Lower lobe of right lung (tissue), 2 donors: Measurements from ENCODE around the gene CCDC92. TPM values are rescaled to one million over a fixed set of nuclear protein-coding genes. Genes with fewer than 3 reads are reported as not detected.

Source experiments
- ATAC-seq, 2 donors: fragments of 200-7000 bp; cut with Tn5 transposase; one replicate each; pipeline ENCODE4 v1.9.1; 2020 to 2022; ENCODE audit warnings: mild to moderate bottlenecking in 2 of 2, moderate library complexity in 2 of 2
- DNase-seq: peaks from one replicate; pipeline ENCODE4 v3.0.0-alpha.2; 2020
- H3K27ac ChIP-seq: fragments of 200-600 bp; one replicate; pipeline ENCODE4 v1.8.0; 2022
- H3K27me3 ChIP-seq: fragments of 200-600 bp; one replicate; pipeline ENCODE4 v1.8.0; 2022; ENCODE audit warnings: low read depth
- H3K36me3 ChIP-seq: fragments of 200-600 bp; one replicate; pipeline ENCODE4 v1.8.0; 2022; ENCODE audit warnings: mild to moderate bottlenecking
- H3K4me1 ChIP-seq: fragments of 200-600 bp; one replicate; pipeline ENCODE4 v1.8.0; 2022
- H3K4me3 ChIP-seq: fragments of 200-600 bp; one replicate; pipeline ENCODE4 v1.8.0; 2022; ENCODE audit warnings: mild to moderate bottlenecking
- H3K9me3 ChIP-seq: fragments of 200-600 bp; one replicate; pipeline ENCODE4 v1.8.0; 2022
- intact Hi-C: fragments of 100-400 bp; cut with DNase I; formaldehyde crosslinking; loops from one replicate; pipeline ENCODE4 v1.11.0; 2022
- total RNA-seq: library from RNA; stranded (reverse); fragmentation: NEBNext Ultra II Directional; extraction: Animal tissue kit (Norgen Biotek cat#: 25700); gene quantifications from one replicate; pipeline ENCODE4 v1.2.1, GENCODE V29; 2021
- TF ChIP-seq, protein P1 (sequence below): fragments of 200-600 bp; IDR thresholded peaks from one replicate; pipeline ENCODE4 v1.8.0; 2022; ENCODE audit warnings: antibody characterized with exemption, mild to moderate bottlenecking
- donor health status: DM: no; HTN: yes; CAD: no; lungs with severe emphysema.

CCDC92 gene
- total RNA-seq, 1 donor from 2014 or later = 47.6 TPM

DNA sequence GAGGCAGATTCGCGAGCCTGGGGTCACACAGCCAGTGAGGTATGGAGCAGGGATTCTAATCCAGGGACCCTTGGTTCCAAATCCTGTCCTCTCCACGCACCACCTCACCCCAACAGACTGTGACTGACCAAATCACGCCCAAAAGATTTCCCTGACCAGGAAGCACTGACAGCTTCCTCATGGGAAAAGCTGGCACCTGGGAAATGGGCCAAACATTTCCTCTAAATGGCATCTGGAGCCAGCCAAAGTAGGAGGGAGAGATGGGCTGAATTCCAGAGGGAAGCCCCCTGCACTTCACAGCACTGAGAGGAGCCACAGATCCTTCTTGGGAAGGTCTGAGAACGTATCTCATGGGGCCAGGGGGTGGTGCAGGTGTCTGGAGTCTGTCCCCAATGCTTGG, 28.8 kb downstream of the CCDC92 start:
- TF ChIP-seq, protein P1, sequence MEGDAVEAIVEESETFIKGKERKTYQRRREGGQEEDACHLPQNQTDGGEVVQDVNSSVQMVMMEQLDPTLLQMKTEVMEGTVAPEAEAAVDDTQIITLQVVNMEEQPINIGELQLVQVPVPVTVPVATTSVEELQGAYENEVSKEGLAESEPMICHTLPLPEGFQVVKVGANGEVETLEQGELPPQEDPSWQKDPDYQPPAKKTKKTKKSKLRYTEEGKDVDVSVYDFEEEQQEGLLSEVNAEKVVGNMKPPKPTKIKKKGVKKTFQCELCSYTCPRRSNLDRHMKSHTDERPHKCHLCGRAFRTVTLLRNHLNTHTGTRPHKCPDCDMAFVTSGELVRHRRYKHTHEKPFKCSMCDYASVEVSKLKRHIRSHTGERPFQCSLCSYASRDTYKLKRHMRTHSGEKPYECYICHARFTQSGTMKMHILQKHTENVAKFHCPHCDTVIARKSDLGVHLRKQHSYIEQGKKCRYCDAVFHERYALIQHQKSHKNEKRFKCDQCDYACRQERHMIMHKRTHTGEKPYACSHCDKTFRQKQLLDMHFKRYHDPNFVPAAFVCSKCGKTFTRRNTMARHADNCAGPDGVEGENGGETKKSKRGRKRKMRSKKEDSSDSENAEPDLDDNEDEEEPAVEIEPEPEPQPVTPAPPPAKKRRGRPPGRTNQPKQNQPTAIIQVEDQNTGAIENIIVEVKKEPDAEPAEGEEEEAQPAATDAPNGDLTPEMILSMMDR = no peak
- ATAC-seq = no peak
- H3K27ac ChIP-seq = no peak overlapping the region

DNA sequence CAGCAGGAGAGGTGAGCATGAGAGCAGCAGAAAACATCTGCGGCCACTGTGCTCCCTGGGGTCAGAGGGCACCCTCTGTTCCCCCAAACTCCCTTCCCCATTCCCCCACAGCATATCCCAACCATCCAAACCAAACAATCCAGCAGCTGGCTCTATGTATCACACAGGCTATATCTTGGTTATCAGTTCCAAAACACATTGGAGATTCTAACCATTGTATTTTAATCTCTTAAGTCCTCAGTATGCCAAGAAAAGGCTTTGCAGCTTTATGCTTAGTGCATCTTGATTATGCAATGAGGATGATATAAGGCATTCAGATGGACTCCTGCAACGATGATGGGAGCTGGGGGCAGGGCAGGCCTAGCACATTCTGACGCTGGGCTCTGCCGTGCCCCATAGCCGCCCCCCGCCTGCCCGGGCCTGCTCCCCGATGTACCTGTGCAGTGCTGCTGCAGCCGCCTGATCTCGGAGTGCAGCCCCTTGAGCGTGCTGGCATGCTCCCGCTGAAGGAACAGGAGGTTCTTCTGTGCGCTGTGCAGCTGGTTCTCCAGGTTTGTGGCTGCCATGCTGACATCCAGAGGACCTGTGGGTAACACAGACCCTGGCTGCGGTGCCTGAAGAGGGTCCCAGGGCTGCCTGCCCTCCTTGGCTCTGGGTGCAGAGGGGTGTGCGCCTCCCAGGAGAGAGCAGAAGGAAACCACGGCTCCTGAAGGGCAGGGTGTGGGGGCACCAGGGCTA, 29.6 kb downstream of the CCDC92 start:
- no peak overlapping the region for H3K4me3 ChIP-seq
- no peak for ATAC-seq
- H3K36me3 ChIP-seq = peaks cover 40% of the 10 kb centered on the region
- H3K4me1 ChIP-seq = peaks cover 27% of the 10 kb centered on the region
- TF ChIP-seq, protein P1 = no peak
- no peak overlapping the region for H3K27ac ChIP-seq
- no peak for DNase-seq
- no peaks in the 10 kb centered on the region for H3K9me3 ChIP-seq
- intact Hi-C loops = no loop called here
- no peaks in the 10 kb centered on the region for H3K27me3 ChIP-seq

More for the DNA sequence above, 28.8 kb downstream of the CCDC92 start:
- H3K36me3 ChIP-seq = peaks cover 40% of the 10 kb centered on the region
- intact Hi-C loops = no loop called here
- no peaks in the 10 kb centered on the region for H3K9me3 ChIP-seq
- no peaks in the 10 kb centered on the region for H3K27me3 ChIP-seq
- H3K4me1 ChIP-seq = peaks cover 20% of the 10 kb centered on the region
- no peak overlapping the region for H3K4me3 ChIP-seq
- no peak for DNase-seq

DNA sequence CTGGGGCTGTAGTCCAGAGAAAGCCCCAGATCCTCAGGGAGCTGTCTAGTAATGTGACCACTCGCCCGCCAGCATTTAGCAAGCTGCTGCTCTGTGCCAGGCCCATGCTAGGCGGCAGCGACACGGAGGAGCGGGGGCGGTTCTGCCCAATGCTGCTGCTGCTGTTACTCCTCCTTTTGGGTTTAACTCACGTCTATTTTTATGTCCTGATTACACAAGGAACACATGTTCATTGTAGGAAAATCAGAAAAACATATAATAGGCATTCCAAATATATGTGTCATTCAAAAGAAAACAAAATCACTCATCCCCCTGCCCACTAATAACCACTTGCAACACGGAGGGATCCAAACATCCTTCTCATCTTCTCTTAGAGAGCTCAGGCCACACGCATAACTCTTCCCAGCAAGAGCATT, 30.4 kb downstream of the CCDC92 start:
- Histone ChIP-seq H3K27me3 (no peaks in the 10 kb centered on the region), H3K27ac (no peak overlapping the region), H3K9me3 (no peaks in the 10 kb centered on the region), H3K36me3 (peaks cover 43% of the 10 kb centered on the region), H3K4me3 (no peak overlapping the region), H3K4me1 (peaks cover 36% of the 10 kb centered on the region)
- ATAC-seq (no peak), DNase-seq (no peak)
- intact Hi-C loops = no loop called here
- TF ChIP-seq, protein P1 = no peak

DNA sequence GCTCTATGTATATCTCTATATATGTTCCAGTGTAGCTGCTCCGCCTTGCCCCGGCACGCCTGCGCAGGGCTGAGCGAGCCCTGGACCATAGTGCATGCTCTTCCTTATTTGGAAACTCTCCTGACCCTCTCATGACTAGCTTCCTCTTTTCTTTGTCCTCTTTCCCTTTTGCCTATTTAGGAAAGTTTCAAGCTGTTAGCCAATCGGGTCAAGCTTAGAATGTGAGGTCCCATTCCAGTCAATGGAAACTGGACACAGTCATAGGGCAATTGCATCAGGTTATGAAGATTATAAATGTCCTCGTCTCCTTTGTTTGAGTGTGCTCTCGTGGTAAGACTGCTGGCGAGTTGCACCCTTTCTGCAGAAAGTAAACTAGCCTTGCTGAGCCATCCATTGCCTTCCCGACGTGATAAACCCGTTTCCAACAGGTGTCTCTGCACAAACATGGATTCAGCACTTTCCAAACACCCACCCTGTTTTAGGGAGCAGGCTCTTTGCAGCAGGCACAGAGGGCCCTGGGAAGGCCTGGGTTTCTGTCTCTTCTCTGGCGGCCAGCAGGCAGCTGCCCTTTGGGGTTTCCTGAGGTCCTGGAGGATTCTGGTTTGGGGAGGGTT, 30.9 kb downstream of the CCDC92 start:
- no peak overlapping the region for H3K4me3 ChIP-seq
- TF ChIP-seq, protein P1 = no peak
- H3K4me1 ChIP-seq = peaks cover 36% of the 10 kb centered on the region
- intact Hi-C loops = no loop called here
- H3K27me3 ChIP-seq = no peaks in the 10 kb centered on the region
- H3K27ac ChIP-seq = no peak overlapping the region
- peaks cover 48% of the 10 kb centered on the region for H3K36me3 ChIP-seq
- H3K9me3 ChIP-seq = no peaks in the 10 kb centered on the region
- peak in 1 of 2 donors; percentile 24 for ATAC-seq
- no peak for DNase-seq

DNA sequence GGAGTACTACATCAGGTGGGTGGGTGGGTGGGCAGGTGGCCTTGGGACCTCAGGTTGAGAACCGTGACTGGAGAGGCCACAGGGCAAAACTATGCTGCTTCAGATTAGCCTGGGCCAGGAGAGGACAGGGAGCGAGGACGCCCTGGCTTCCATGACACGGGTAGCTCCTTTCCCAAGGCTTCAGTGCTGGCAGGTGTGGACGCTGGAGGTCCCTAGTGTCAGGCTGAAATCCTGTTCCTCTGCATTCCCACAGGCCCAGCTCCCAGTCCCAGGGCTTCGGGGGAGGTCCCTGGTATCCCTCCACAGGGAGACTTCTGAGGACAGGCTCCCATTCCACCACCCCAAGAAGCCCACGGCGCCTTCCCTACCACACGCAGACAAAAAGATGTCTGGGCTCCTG, 31.6 kb downstream of the CCDC92 start:
- DNase-seq (no peak), ATAC-seq (no peak)
- TF ChIP-seq, protein P1 = no peak
- intact Hi-C loops = no loop called here
- Histone ChIP-seq H3K4me3 (no peak overlapping the region), H3K4me1 (peaks cover 34% of the 10 kb centered on the region), H3K9me3 (no peaks in the 10 kb centered on the region), H3K27ac (peak overlapping the region; percentile 18), H3K36me3 (peaks cover 54% of the 10 kb centered on the region), H3K27me3 (no peaks in the 10 kb centered on the region)
